SU-DHL-6 (cell line): Measurements from ENCODE around the gene CDKAL1.

Experiments used
- H2AFZ ChIP-seq: fragments of 200-600 bp; sonication (generic); 2 replicates; pipeline ENCODE4 v1.6.1; 2014; ENCODE audit warnings: low read depth, mild to moderate bottlenecking, moderate library complexity, mixed read lengths, antibody characterized with exemption, low read length; ENCODE audit not compliant: severe bottlenecking
- H3F3A ChIP-seq: fragments of 200-600 bp; shearing (Covaris generic); 2 replicates; pipeline ENCODE4 v1.6.0; 2016; ENCODE audit warnings: antibody characterized with exemption, mild to moderate bottlenecking; ENCODE audit not compliant: insufficient read depth
- H3K27ac ChIP-seq: fragments of 200-600 bp; sonication (generic); 2 replicates; pipeline ENCODE4 v1.5.1; 2016; ENCODE audit warnings: low read depth, mild to moderate bottlenecking, low read length, moderate library complexity, mixed read lengths
- H3K27me3 ChIP-seq: fragments of 200-600 bp; sonication (generic), shearing (Covaris generic); 2 replicates; pipeline ENCODE4 v1.6.0; 2014; ENCODE audit warnings: mild to moderate bottlenecking, low read length
- H3K36me3 ChIP-seq: fragments of 200-600 bp; sonication (generic); 2 replicates; pipeline ENCODE4 v1.6.1; 2014; ENCODE audit warnings: mild to moderate bottlenecking, low read length, mixed read lengths
- H3K4me2 ChIP-seq: fragments of 300-600, 200-600 bp; shearing (Covaris generic), sonication (generic); 2 replicates; pipeline ENCODE4 v1.6.0; 2014; ENCODE audit warnings: low read length, low read depth, mild to moderate bottlenecking; ENCODE audit not compliant: poor library complexity, severe bottlenecking
- H3K4me3 ChIP-seq: fragments of 200-600 bp; sonication (generic); 2 replicates; pipeline ENCODE4 v1.5.1; 2014; ENCODE audit warnings: antibody characterized with exemption, low read length, mild to moderate bottlenecking, mixed read lengths; ENCODE audit not compliant: insufficient read depth, poor library complexity, severe bottlenecking
- H3K79me2 ChIP-seq: fragments of 200-600 bp; sonication (generic); 2 replicates; pipeline ENCODE4 v1.6.1; 2014; ENCODE audit warnings: mild to moderate bottlenecking, low read length, moderate library complexity; ENCODE audit not compliant: insufficient read depth
- H3K9ac ChIP-seq: fragments of 200-600 bp; sonication (generic); 2 replicates; pipeline ENCODE4 v1.7.0; 2014; ENCODE audit warnings: mild to moderate bottlenecking, low read length
- H3K9me2 ChIP-seq: fragments of 200-600 bp; sonication (generic); replicated peaks from 2 replicates; pipeline ENCODE4 v1.6.1; 2014; ENCODE audit warnings: low read length; ENCODE audit not compliant: insufficient read depth
- H3K9me3 ChIP-seq: fragments of 200-600 bp; sonication (generic); 2 replicates; pipeline ENCODE4 v1.6.1; 2014; ENCODE audit warnings: low read length, mixed read lengths; ENCODE audit not compliant: insufficient read depth
- H4K20me1 ChIP-seq: fragments of 200-600 bp; sonication (generic); 2 replicates; pipeline ENCODE4 v1.6.1; 2014; ENCODE audit warnings: low read depth, mild to moderate bottlenecking, antibody characterized with exemption, low read length, moderate library complexity, mixed read lengths
- EZH2phosphoT487 ChIP-seq: fragments of 200-600 bp; sonication (generic), shearing (Covaris generic); conservative IDR thresholded peaks from 2 replicates; pipeline ENCODE4 v1.6.1; 2018; ENCODE audit warnings: mild to moderate bottlenecking, antibody characterized with exemption, low read length, moderate library complexity, mixed read lengths
- TF ChIP-seq, protein P1 (sequence below): fragments of 200-600 bp; sonication (generic); IDR thresholded peaks from one replicate; pipeline ENCODE4 v1.5.1; 2017; ENCODE audit warnings: antibody characterized with exemption, mild to moderate bottlenecking, low read length, moderate library complexity; ENCODE audit not compliant: insufficient read depth, poor library complexity, severe bottlenecking

The CDKAL1 gene

DNA sequence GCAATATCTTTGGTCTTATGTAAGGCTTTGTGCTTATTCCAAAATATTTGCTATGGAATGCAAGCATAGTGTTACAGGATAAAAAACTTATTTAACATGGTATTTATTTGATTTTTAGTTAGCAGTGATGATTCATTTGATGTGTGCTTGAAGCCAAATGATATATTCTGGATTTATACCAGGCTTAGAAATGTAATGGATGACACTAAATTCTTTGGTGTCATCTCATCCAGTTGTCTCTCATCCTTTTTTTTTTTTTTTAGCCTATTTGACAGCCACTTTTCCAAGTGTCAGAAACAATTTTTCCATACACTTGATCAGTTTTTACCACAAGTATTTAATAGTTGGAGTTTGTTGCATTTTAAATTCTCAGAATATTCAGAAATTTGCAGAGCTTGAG lies 515.3 kb downstream of the CDKAL1 start:
- Histone ChIP-seq H3K36me3 (no peaks in the 10 kb centered on the region), H3K27me3 (no peaks in the 10 kb centered on the region), H3K4me2 (no peak overlapping the region), H3K9ac (no peak overlapping the region), H3K9me3 (no peaks in the 10 kb centered on the region), H3F3A (no peaks in the 10 kb centered on the region), H4K20me1 (no peaks in the 10 kb centered on the region), H3K79me2 (no peaks in the 10 kb centered on the region), H3K9me2 (no peaks in the 10 kb centered on the region), H2AFZ (no peak overlapping the region), H3K4me3 (no peak overlapping the region), H3K27ac (no peak overlapping the region)
- TF ChIP-seq, protein P1, sequence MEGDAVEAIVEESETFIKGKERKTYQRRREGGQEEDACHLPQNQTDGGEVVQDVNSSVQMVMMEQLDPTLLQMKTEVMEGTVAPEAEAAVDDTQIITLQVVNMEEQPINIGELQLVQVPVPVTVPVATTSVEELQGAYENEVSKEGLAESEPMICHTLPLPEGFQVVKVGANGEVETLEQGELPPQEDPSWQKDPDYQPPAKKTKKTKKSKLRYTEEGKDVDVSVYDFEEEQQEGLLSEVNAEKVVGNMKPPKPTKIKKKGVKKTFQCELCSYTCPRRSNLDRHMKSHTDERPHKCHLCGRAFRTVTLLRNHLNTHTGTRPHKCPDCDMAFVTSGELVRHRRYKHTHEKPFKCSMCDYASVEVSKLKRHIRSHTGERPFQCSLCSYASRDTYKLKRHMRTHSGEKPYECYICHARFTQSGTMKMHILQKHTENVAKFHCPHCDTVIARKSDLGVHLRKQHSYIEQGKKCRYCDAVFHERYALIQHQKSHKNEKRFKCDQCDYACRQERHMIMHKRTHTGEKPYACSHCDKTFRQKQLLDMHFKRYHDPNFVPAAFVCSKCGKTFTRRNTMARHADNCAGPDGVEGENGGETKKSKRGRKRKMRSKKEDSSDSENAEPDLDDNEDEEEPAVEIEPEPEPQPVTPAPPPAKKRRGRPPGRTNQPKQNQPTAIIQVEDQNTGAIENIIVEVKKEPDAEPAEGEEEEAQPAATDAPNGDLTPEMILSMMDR = no peak
- no peak for TF ChIP-seq EZH2phosphoT487

DNA sequence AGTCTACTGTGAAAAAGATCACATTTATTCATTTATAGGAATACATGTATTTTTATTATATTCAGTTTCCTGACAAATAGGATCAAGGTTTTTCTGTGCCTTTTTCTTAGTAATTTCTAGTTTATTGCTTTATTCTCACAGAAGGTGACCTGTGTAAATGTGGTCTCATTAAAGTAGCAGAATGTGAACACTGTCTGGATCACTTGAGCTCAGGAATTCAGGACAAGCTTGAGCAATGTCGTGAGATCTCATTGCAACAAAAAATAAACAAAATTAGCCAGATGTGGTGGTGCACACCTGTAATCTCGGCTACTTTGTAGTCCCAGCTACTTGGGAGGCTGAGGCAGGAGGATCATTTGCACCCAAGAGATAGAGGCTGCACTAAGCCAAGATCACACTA lies 516.7 kb downstream of the CDKAL1 start:
- no peak overlapping the region for H3K4me2 ChIP-seq
- no peak overlapping the region for H2AFZ ChIP-seq
- no peaks in the 10 kb centered on the region for H3K27me3 ChIP-seq
- no peaks in the 10 kb centered on the region for H3K79me2 ChIP-seq
- H4K20me1 ChIP-seq = no peaks in the 10 kb centered on the region
- H3K4me3 ChIP-seq = no peak overlapping the region
- no peaks in the 10 kb centered on the region for H3K9me2 ChIP-seq
- H3K9ac ChIP-seq = no peak overlapping the region
- TF ChIP-seq, protein P1 = no peak
- no peak for TF ChIP-seq EZH2phosphoT487
- H3K27ac ChIP-seq = no peak overlapping the region
- H3K9me3 ChIP-seq = no peaks in the 10 kb centered on the region
- H3F3A ChIP-seq = no peaks in the 10 kb centered on the region
- no peaks in the 10 kb centered on the region; the same call in 1 of the 2 replicates for H3K36me3 ChIP-seq

DNA sequence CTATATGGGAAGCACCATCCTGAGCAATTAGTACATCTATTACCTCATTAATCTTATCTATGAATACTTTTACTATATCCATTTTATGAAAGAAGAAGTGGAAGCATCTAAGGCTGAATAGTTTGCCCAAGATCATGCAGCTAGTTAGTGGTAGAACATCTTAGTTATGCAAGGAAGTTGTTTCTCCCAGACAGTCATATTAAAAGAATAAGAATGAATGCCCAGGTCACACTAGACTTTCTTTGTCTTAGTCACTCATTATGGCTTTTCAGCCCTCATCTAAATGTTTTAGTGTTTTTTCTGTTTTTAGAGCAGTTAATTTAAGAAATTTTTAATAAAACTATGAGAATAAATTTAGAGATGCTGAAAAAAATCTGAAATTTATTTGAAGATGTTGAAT lies 517.5 kb downstream of the CDKAL1 start:
- Histone ChIP-seq H3K9me3 (no peaks in the 10 kb centered on the region), H3F3A (no peaks in the 10 kb centered on the region), H3K27ac (no peak overlapping the region), H3K4me3 (no peak overlapping the region), H3K4me2 (no peak overlapping the region), H3K9me2 (no peaks in the 10 kb centered on the region), H3K9ac (no peak overlapping the region), H3K27me3 (no peaks in the 10 kb centered on the region), H2AFZ (no peak overlapping the region), H3K79me2 (no peaks in the 10 kb centered on the region), H4K20me1 (no peaks in the 10 kb centered on the region), H3K36me3 (no peaks in the 10 kb centered on the region; the same call in 1 of the 2 replicates)
- TF ChIP-seq, protein P1 = no peak
